Measurements from ENCODE around the gene MAP2K3.
"Not testable (repeated sequence)": the region's sequence is repeated elsewhere in the genome, so short reads cannot be mapped to it uniquely, and the experiment has no call there.

- not testable (repeated sequence) for TF ChIP-seq CTCF (conservative IDR thresholded peaks at IDR 0.05); EZH2 (IDR thresholded peaks at IDR 0.05; ENCODE audit: low read depth)
These were observed 57.5 kb downstream of the MAP2K3 start for GRCh38 chr17:21341925-21342540.

Data from PC-9 (cell line).